GM20000 (cell line): ENCODE data around the gene TMCC2.
A peak's percentile ranks its signal among the peaks of the same experiment; 100 is the strongest.

Experiments
- DNase-seq: peaks from one replicate; pipeline ENCODE4 v3.0.0; 2012; ENCODE audit warnings: low spot score
- TF ChIP-seq, protein P1 (sequence below): IDR thresholded peaks from 2 replicates; pipeline ENCODE4 v1.5.1; 2012; ENCODE audit warnings: mild to moderate bottlenecking, control low read depth; ENCODE audit errors: extremely low read depth, missing control alignments

Gene TMCC2

DNA sequence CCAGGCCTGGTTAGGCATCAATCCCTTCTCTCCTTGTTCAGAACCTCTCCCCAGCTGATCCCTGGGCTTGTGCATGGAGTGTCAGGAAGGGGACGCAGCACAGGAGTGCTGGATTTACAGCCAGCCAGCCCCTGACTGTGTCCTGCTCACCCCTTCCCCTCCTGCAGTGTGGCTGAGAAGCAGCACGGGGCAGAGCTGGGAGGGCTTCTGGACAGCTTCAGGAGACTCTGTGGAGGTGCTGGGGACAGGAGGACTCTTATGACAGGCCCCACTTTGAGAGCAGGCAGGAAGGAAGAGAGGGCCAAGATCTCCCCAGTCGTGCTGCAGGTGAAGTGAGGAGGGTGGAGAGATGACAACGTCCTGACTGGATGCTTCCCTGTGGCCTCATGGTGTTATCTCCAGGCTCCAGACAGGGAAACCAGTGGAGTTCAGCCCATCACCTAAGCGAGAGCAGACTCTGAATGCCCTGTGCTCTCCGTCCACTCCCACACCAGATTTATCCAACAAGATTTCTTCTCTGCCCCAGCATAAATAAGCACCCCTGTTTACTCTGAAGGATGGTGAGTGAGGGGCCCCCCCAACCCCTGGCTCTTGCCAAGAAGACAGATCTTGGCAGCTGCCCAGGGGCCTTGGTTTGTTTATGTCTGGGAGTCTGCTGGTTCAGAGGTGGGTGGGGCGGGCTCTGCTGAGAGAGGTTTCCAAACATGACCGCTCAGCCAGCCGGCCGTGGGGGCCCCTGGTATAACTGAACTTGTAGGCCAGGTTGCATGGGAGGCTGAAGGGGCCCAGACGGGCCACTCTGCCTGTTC is 21.3 kb downstream of the TMCC2 start:
- DNase-seq, result no peak
- TF ChIP-seq, protein P1, sequence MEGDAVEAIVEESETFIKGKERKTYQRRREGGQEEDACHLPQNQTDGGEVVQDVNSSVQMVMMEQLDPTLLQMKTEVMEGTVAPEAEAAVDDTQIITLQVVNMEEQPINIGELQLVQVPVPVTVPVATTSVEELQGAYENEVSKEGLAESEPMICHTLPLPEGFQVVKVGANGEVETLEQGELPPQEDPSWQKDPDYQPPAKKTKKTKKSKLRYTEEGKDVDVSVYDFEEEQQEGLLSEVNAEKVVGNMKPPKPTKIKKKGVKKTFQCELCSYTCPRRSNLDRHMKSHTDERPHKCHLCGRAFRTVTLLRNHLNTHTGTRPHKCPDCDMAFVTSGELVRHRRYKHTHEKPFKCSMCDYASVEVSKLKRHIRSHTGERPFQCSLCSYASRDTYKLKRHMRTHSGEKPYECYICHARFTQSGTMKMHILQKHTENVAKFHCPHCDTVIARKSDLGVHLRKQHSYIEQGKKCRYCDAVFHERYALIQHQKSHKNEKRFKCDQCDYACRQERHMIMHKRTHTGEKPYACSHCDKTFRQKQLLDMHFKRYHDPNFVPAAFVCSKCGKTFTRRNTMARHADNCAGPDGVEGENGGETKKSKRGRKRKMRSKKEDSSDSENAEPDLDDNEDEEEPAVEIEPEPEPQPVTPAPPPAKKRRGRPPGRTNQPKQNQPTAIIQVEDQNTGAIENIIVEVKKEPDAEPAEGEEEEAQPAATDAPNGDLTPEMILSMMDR, result no peak

DNA sequence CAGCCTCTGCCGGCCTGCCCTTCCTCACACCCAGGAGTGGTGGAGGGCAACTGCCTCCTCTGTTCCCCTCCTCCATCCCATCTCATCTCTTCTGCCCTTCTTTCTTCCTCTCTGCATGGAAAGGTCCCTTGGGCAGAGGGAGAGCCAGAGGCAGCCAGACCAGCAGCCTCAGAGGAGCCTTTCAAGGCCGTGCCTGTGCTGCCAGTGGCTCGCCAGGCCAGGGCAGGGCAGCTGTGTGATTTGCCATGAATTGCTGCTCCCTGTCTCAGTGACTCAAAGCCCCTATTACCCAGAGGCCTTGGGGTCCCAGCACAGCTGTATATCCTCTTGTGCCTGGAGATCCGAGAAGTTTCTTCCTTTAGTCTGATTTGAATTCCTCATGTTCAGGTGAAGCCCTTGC is 21.9 kb downstream of the TMCC2 start:
- no peak for DNase-seq
- TF ChIP-seq, protein P1, result no peak

DNA sequence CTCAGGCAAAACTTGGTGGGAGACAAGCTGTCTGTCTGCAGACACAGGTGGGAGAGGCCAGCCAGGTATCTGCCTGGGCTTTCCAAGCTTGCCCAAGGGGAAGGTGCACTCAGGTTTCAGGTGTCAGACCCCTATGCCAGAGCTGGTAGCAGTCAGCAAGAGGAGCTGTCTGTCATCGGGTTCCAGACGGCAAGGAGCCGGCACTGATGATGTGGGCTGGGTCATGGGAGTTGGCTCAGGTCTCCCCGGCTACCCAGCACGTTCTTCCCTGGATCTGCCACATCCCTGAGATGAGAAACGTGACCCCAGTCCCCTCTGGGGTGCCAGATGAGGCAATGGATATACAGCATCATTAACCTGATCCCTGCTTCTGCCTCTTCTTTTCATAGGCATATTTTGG is 23.0 kb downstream of the TMCC2 start:
- DNase-seq, result no peak
- TF ChIP-seq, protein P1, result no peak

DNA sequence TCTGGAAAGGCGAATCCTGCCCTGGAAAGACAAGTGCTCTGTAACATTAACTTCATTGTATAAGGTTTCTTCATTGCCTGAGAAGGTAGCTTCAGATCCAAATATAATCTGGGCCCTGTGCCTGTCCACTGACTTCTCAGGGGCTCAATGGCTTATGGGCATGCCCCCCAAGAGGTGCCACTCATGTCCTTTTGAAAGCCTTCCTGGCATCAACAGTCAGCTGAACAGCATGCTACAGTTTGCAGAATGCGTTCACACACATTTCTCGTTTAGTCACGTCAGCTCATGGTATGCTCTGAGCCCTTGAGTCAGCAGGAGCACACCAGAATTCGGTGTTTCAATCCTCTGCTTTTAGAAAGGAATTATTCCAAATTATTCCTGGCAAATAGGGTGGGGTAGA is 23.8 kb downstream of the TMCC2 start:
- TF ChIP-seq, protein P1, result no peak
- DNase-seq, result no peak

DNA sequence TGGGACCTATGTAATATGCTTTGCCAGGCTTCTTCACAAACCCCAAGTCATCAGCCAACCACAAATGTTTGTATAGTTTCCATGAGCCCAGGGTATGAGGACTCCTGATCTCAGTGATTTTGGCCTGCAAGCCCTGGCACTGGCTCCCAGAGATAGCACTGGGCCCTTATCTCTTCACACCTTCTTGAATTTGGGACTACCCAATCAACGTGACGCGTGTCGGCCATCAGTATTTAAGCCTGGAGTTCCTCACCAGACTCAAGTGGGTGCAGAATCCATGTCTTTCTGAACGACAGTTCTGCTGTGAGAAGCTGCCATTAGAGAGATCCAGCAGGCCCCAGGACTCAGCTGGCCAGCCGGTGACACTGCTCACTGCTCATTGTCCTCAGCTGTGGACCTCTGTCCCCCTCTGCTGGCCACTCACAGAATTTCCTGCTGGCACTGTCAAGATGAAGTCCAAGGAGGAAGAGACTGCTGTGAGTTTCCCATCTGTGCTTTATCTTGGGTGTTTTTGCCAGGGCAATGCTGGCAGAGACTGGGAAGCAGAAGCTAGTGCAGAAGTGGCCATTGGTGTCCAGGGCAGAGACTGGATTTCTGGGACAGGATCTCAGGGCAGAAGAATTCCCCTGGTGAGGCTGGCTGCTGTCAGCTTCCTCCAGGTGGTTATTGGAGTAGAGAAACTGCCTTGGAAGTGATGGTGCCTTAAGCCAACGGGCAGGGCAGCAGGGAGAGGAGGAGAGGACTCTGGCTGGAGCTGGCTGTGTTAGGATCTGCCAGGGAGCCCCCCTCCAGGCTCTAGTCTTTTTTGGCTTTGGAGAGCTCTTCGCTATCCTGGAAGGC is 28.4 kb downstream of the TMCC2 start:
- peak; percentile 85 for DNase-seq
- TF ChIP-seq, protein P1, result peak; percentile 90

DNA sequence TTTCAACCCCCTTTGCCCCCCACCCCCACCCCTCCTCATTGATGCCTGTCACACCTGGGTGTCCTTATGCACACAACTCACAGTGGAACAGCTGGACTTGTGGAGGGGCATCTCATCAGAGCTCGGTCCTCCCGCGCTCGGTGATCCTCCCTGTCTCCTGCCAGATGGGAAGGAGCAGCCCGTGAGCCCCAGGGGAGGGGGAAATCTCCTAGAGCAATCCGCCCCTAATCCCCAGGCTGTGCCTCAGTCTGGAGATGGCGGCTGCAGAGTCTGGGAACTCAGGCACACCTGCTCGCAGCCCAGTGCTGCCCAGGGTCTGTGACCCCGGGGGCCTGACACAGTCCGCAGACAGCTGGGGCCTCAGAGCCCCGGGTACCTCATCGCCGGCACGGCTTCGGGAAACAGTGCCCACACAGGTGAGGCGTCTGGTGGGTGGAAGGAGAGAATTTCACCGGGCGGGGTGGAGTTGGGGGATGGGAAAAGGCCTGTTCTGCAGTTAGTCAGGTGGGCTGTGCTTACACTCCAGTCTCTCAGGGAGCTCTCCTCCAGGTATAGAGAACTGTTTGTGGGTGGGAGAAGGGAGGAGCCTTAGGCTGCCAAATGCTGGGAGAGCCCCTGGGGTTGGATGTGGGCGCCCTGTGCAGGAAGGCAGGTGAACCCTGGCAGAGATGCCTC is 29.3 kb downstream of the TMCC2 start:
- TF ChIP-seq, protein P1, result no peak
- DNase-seq, result no peak
